HG02763 (cell line): ENCODE data around the gene MESP2.

Source experiments
- ATAC-seq: cut with Tn5 transposase; IDR thresholded peaks from one replicate; pipeline ENCODE4 v1.9.1; 2021; ENCODE audit warnings: mild to moderate bottlenecking, moderate library complexity; ENCODE audit not compliant: unreplicated experiment

The MESP2 gene

DNA sequence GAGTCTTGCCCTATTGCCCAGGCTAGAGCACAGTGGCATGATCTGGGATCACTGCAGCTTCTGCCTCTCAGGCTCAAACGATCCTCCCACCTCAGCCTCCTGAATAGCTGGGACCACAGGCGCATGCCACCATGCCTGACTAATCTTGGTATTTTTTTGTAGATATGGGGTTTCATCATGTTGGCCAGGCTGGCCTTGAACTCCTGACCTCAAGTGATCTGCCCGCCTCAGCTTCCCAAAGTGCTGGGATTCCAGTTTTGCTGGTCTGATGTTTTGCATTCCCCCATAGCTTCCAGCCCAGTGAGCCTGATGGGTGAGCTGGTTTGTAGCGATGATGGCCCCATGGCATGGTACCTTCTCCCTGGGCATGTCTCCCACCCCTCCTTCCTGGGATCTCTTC lies 20.4 kb upstream of the MESP2 start:
- no peak for ATAC-seq

DNA sequence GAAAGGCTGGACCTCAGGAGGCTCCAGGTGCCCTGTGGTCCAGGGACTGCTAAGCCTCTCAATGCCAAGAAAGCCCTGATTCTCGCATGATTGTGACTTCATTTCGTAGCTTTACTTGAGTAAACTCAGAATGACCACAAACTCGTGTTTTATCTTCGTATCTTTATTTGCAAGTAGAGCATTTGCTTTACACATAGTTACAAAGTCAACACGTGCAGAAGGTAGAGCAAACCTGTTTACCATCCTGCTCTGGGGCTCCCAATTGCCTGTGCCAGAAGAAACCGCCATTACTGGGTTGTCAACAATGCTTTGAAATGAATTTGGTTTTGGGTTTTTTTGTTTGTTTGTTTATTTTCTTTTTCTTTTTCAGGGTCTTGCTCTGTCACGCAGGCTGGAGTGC lies 19.2 kb upstream of the MESP2 start:
- no peak for ATAC-seq

DNA sequence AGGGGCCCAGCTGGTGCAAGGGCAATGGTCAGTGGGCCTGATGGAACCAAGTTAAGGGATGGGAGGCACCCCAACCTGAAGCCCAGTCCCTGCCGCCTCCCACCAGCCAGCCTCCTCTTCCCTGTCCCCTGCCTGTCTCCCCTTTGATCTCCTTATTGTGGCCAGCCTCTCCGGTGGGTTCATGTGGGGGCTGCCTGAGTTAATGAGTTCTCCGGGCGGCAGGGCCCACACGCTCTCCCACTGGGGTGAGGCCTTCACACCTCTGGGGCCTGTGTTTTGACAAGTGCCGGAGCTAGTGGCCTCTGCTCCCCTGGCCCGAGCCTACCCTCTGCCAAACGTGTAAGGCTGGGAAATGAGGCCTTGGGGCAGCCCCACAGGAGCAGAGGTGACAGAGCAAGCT lies 17.8 kb upstream of the MESP2 start:
- no peak for ATAC-seq

DNA sequence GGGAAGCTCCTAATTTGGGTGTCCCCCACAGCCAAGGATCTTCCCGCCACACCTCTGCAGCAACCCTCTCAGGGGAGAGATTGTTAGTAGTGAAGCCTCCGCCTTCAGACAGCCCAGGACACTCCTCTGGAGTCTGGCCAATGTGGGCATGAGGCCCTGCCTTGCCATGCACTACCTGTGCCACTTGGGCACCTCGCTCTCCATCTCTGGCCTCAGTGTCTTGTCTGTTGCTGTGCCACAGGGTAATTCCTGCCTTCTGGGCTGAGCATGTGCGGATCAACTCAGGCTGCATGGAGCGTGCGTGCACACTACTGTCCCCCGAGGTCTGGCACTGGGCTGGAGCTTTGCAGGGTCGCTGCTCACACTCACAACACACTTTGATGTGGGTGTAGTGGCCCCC lies 17.2 kb upstream of the MESP2 start:
- ATAC-seq, result no peak

DNA sequence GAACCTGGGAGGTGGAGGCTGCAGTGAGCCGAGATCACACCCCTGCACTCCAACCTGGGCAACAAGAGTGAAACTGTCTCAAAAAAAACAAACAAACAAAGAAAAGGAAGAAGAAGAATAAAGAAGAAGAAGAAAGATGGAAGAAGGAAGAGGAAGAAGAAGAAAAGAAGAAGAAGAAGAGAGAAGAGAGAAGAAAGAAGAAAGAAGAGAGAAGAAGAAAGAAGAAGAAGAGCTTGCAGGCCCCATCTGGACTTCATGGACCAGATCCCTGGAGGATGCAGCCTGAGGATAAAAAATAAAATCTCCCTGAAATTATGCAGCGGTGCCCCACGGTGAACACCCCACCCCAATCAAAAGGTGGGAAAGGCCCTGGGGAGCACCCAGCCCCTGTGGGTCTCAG lies 16.3 kb upstream of the MESP2 start:
- no peak for ATAC-seq

DNA sequence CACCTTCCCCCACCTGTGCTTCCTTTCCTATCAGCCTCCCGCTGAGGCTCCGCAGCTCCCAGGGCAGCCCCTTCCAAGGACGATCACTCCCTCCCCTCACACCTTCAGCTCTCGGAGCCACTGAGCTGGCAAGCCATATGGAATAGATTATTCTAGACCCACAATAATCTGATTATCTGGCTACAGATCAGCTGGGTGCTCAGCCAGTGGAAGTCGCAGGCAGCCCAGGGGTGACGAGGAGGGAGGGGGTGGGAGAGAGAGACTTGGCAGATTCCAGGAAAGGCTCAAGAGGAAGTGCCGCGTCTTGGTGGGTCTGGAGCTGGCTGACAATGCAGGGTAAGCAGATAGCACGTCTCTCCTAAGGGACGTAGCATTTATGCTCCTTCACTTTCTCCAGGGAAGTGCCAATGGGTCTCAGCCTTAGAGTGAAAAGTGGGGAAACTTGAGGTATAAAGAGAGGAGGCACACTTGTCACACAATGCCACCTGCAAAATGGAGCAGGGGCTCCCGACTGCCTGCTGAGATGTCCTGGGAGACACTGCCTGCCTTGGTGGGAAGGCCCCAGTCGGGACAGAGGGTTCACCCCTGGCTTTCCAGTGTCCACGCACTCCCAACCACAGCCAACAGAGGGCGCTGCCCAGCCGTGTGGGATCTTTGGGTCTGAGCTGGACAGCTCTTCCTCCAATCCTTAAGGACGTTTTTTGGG lies 15.7 kb upstream of the MESP2 start:
- ATAC-seq, result no peak

DNA sequence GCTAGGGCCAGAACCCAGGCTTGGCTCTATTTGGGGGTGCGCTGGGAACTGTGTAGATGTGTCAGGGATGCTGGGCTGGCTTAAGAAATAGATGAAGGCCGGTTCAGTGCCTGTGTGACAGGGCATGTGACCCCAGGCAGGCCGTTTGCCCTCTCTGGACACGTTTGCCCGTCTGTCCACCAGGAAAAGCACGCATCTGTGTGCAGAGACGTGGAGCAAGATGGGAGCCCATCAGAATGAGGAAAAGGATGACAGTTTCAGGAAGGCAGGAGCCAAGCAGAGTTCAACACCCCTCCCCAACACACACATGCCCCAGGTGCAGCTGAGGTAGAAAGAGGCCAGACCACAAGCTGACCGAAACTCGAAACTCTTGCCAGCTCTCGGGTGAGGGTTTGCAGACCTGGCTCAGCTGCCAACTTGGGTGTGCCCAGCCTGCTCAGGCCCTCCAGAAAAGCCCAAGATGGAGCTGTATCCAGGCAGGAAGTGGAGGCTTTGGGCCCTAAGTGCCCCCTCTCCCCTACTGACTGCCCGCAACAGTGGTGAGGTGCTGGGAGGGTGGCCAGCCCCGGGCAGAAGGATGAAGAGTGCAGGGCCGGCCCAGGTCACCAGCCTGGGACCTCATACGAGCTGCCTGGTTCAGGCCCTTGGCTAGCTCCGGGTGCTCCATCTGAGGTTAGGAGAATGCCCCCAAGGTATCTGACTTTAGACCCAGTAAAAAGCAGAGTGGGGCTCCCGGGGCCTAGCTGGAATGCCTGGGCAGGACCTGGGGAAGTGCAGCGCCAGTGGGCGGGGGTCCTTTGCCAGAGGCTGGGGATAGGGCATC lies 14.9 kb upstream of the MESP2 start:
- ATAC-seq, result peak; percentile 58

DNA sequence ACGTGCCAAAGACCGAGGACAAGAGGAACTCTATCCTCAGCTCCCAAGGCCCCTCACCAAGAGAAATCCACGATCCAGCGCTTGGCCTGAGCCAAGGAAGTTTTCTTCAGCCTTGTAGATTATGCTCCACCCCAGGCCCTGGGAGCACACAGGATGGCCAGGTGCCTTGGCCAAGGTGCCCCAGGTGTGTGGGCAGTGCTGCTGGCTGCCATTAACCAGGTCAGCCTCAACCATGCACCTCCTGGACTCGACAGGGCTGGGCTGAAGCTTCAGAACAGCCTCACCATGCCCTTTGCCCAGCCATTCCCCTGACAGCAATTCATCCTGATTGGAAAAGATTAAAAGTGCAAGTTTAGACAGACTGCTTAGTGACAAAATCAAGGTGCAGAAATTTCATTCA lies 14.2 kb upstream of the MESP2 start:
- no peak for ATAC-seq

DNA sequence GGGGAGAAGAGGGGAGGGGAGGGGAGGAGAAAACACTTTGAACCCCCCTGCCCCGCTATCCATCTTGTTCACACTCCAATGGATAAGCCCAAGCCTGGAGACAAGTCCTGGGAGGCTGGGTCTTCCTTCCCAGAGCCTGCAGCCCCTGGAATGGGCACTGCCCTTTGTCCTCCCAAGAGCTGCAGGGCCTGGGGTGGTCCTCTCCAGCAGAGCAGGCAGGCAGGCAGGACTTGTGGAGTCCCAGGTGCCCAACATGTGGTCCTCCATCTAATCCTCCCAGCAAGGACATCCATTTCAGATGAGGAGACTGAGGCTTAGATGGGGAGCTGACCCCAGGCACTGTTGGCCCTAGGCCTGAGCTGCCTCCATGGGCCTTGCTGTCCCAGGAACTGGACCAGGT lies 10.4 kb upstream of the MESP2 start:
- no peak for ATAC-seq

DNA sequence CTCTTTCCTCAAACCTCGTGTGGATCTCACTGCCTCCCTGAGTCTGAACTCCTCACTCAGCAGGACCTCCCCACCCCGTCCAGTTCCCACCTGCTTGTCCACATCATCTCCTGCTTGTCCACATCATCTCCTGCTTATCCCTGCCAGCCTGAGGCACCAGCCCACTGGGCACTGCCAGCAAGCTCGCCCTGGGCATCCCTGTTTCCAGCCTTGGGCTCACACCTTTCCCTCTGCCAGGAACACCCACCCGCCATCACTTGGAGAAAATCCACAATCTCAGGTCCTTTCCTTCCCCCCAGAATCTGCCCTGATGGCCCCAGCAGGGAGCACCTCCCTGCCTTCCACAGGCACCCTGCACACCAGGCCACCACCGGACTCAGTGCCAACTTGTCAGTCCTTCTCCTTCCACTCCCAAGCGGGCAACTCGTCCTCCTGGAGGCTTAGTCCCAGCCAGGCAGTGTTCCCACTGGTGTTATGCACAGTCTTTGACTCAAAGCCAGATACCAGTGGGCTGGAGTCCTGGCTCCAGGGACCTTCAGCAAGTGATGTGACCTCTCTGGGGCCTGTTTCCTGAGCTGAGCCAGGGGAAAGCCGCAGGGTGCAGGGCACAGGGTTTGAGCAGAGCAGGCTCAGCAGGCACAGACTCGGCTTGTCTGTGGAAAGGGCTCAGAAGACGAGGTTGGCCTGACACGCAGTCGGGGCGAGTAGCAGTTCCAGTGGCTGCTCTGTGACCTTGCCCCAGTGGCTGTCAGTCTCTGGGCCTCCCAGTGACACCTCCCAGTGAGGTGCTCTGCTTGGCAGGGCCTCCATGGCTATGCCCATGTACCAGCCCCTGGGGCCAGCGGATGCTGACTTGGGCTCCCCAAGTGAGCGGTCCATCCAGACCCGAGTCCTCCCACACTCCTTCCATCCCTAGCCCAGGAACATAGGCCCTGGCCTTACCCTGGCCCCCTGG lies 9.5 kb upstream of the MESP2 start:
- ATAC-seq, result no peak

DNA sequence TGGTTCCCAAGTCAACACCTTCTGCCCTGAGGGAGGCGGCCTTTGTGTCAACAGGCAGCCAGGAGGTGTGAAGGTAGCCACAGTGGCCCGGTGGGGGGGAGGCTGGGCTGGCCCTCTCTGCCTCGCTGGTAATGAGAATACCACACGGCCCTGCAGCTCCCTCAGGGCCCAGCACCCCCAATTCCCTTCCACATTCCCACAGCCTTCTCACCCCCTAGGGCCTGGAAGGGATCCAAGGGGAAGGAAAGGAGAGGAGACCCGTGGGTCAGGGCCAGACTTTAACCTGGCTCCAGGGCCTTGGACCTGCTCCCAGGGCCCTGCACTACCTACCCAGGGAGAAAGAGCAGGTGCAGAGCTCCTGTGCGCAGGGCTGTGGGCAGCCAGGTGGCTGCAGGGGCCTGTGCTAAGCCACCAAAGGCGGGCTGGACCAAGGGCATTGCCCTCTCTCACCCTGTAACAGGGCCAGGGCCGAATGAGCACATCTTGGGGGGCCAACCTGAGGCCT lies 8.7 kb upstream of the MESP2 start:
- ATAC-seq, result no peak

DNA sequence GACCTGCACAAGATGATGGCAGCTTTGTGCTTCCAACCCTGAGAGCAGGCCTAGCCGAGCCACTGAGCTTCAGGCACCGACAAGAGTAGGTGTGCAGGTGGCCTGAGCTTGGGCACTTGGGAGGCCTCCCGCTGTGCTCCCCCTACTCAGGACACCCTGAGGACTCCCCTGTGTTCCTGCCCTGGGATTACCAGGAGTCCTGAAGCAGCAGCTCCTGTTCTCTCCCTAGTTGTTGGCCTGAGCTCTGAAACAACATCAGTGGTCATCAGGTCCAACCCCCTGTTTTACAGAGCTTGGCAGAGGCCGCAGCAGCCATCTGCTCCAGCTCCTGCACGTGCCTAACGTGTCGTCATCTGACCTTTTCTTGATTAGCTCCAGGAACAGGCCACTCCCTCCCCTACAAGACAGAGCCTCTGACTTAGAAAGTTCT lies 8.0 kb upstream of the MESP2 start:
- ATAC-seq, result no peak

DNA sequence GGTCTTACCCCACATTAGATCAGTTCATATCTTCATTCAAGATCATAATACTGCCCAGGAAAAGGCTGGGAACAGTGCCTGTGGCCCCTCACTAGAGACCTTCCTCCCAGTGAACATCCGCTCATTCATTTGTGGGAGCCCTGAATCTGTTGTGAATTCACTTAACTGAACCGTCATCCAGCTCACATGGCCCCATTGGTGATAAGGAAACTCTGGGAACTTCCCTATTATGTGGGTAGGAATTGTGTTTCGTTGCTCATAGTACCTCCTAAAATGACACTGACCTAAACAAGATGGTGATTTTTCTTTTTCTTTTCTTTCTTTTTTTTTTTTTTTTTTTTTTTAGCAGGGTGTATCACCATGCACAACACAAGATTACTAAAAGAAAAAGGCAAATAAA lies 6.8 kb upstream of the MESP2 start:
- ATAC-seq, result no peak

DNA sequence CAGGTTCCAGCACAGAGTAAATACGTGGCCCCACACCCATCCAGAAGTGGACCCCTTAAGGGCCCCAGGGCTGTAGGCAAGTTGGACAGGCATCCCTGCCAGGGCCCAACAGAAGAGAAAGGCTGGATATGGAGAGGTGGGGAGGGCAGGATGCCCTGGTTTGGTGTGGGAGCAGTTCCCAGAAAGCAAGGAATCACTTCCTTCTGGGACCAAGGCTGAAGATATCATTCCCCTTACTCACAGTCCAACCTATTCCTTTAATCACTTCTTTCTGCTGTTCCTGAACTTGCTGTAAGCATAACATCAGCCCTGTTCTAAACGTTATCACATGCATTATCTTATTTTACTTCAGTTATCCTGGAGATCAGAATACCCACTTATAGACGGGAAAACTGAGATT lies 6.1 kb upstream of the MESP2 start:
- ATAC-seq, result no peak

DNA sequence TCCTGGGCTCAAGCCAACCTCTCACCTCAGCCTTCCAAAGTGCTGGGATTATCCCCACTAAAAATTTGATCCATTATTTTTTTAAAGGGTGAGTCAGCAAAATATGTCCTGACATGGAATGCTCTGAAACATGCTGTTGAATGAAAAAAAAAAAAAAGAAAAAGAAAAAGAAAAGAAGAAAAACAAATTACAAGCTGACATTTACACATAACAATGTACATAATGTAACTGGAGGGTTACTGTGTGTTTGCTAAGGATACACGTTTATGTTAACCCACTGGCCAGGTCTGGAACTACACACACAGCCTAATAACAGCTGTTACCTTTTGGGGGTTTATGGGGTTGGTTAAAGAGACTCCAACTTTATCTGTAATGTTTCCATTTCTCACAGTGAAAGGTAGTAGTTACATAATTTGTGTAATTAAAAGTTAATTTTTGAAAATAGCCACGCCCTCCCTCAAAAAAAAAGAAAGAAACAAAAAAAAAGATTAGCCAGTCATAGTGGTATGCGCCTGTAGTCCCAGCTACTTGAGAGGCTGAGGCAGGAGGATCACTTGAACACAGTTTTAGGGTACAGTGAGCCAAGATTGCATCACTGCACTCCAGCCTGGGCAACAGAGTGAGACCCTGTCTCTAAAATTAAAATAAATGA lies 3.1 kb upstream of the MESP2 start:
- no peak for ATAC-seq

DNA sequence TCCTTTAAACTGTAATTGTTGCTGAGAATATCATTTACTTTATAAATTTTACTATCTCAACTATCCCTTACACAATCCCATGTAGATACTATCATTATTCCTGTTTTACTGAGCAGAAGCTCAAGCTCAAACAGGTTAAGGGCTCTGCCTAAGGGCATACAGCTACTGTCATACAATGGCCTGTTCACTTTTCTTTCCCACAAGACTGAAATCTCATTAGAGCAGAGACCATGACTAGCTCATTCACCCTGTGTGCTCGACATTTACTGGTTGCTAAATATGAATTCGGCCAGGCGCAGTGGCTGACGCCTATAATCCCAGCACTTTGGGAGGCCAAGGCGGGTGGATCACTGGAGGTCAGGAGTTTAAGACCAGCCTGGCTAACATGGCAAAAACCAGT lies 1.6 kb upstream of the MESP2 start:
- ATAC-seq, result no peak

DNA sequence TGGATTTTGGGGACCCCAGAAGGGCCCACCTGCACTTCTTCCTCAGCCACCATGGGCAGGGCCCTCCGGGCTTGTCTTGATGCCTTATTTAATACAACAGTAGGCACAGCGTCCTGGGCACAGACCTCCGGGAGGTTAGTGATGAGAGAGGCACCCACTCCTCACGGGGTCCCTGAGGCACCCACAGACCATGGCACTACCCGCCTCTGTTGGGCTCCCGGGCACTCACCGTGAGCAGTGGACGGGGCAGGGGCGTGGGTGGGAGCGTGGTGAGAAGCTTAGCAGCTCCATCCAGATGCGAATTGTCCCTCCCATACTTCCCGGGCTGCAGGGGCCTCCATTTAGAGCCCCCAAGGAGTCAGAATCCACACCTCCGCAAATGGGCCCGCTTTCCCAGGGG lies 317 bp upstream of the MESP2 start:
- ATAC-seq, result no peak

DNA sequence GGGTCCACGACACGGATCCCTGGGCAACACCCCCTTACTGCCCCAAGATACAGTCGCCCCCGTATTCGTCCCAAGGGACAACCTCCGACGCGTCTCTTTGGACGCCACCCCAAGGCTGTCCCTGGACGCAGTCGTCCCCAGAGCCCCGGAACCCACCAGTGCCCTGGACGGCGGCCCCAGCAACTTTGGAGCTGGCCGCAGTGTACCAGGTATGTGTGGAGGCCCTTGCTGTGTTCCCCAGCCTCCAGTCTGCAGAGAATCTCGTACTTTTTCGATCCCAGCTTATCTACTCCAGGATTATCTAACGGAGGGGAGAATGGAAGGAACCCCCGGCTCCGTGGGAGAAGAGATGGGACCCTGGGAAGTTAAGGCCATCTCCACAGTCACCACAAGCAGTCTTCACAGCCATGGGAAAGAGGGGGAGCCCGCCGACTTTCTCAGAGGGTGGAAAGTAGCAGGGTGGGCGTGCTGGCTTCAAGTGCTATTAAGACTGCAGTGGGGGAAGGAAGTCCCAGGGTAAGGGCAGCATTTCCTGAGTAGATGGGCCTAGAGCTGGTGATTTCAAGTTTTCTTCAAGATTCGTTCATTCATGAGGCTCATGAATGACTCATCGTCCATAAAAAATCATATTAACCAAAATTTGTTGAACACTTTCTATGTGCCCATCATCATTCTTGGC lies 1.1 kb downstream of the MESP2 start:
- ATAC-seq, result no peak

DNA sequence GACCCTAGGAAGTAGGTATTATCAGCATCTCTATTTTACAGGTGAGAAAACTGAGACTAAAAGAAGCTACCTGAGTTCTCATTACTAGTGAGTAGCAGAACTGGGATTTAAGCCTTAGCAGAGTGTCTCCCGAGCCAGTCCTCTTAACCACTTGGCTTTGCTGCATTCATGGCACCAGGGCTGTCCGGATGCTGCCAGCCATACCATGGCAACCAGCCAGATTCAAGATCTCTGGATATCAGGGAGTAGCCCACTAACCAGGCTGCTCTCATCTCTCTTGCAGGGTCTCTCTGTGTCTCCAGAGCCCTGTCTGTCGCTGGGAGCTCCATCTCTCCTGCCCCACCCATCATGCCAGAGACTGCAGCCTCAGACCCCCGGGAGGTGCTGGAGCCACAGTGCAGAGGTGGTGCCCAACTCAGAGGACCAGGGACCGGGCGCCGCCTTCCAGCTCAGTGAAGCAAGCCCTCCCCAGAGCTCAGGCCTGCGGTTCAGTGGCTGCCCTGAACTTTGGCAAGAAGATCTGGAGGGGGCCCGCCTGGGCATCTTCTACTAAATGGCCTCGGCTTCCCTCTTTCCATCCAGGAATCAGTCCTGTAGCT lies 1.7 kb downstream of the MESP2 start:
- ATAC-seq, result no peak

DNA sequence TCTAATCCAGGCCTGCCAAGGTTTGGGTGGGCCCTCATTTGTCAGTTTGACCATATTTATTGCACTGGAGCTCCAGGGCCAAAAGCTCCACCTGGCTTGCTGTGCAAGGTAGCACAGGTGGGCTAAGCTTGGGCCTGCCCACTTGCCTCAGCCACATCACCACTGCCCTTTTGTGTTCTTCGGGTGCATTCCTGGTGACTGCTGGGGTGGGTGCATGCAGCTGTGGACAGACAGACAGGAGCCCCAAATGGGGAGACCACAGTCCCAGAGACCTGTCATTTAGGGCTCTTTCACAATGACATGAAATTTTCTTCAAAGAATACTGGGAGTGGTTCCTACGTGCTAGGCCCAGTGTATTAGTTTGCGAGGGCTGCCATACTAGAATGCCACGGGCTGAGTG lies 2.7 kb downstream of the MESP2 start:
- ATAC-seq, result no peak
